Stimulated activated CD4-positive, alpha-beta T cell treated with anti-CD3 and anti-CD28 coated beads, Interleukin-2, amount 100 ng/mL, for 48 hours (primary cell): ENCODE results near the gene MTHFD1L.

Source experiments
- DNase-seq, 2 donors: peaks; one replicate each; pipeline ENCODE4 v3.0.0-alpha.2; 2020

Gene MTHFD1L

DNA sequence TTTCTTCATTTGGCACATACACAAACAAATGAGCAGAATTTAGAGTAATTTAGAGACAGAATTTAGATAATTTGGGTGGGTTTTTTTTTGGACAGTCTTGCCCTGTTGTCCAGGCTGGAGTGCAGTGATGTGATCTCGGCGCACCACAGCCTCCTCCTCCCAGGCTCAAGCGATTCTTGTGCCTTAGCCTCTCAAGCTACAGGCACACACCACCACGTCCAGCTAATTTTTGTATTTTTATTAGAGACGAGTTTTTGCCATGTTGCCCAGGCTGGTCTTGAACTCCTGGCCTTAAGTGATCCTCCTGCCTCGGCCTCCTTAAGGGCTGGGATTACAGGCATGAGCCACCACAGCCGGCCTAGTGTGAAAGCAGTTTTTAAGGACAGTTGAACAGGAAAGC lies 127.8 kb downstream of the MTHFD1L start:
- DNase-seq, result no peak

DNA sequence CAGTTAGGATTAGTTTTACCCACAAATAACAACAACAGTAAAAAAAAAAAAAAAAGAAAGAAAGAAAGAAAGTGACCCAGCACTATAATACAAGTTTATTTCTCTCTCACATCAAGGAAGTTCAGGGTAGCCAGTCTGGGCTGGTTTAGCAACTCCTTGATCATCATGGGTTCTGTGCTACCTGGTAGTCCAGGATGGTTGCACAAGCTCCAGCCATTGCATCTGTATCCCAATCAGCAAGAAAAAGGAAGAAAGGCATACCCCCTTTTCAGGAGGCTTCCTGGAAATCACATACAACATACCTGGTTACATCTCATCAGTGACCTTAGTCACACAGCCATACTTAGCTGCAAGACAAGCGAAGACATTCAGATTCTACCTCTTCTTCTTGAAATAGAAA lies 128.5 kb downstream of the MTHFD1L start:
- DNase-seq, result no peak

DNA sequence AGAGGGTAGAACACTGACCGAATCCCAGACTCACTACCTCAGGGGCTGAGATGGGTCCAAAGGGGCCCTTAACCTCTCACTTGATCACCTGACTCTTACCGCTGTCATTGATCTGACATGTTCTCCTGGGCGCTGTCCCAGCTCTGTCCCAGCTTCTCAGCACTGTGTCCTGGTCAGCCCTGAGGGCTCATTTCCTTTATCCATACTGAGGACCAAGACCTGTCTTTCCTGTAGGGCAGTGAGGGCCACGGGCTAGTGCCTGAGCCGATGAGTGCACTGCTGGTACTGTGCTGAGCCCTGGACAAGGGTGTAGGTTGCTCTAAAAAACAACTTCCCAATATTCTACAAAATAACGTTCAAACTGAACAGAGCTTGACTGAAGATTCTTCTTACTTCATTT lies 131.5 kb downstream of the MTHFD1L start:
- no peak for DNase-seq

DNA sequence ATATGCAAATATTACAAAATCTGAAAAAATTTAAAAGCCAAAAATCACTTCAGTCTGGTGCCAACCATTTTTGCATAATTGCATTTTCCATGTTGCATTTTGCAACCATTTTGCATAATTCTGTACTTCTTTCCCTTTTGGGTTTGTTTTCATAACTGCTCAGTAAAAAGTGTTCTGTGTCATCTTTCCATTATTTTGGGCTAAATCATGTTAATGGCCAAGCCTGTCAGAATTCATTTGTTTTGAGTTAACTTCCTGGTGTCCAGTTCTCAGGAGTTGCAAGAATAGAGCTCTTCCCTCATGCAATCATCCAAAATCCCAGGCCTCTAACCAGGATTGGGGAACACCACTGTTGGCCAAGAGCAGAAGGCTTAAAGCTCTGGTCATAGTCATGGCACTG lies 133.6 kb downstream of the MTHFD1L start:
- no peak for DNase-seq

DNA sequence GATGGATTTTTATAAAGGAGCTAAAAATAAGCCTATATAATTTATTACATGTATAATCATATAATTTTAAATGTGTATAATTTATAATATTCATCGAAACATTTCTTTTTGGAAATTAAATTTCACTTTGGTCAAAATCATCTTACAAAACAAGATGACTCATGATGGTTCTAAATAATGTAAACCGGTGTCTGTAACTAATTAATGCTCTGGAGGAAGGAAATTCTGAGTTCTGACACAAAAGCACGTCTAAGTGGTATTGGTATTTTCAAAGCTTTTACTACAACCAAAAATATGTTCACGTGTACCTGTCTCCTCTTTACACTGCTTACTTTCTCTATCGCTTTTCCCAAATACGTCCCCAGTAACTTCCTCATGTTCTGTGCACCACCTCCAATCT lies 134.1 kb downstream of the MTHFD1L start:
- no peak for DNase-seq

GRCh38 chr6:151001387-151002056 lies 136.0 kb downstream of the MTHFD1L start:
- no peak for DNase-seq

- no peak for DNase-seq
Measured at GRCh38 chr6:151002057-151002450, 136.6 kb downstream of the MTHFD1L start.

- DNase-seq, result no peak
Measured at GRCh38 chr6:151002491-151002935, 137.0 kb downstream of the MTHFD1L start.

GRCh38 chr6:151004383-151005024 lies 139.0 kb downstream of the MTHFD1L start:
- DNase-seq, result no peak

- no peak for DNase-seq
Measured at GRCh38 chr6:151005164-151005563, 139.7 kb downstream of the MTHFD1L start.

DNA sequence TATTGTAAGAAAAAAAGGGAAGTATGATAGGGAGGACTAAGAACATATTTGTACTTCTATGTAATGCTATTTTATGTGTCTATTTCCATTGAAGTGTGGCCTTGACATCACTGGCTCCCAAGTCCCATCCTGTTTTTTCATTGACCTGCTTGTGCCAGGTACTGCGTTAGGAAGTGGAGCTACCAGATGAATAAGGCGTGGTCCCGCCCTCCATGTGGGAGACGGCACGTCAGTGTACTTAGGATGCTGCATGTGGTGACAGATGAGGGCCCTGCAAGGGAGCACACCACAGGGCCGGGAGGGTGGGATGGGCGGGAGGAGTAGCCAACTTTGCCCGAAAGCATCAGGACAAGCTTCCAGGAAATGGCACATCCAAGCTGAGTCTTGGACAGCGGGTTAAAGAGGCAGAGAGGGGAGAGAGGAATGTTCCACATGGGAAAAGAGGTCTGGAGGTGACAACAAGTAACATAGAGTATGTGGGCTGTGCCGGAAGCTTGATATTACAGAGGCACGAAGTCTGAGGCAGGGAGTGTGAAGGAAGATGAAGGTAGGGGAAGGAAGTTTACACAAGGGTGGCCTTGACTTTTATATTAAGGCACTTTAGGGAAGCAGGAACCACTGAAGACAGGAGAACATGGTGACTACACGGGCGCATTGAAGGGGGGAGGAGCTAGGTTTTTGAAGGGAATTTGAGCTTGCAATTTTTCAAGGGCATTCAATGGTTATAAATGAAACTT lies 140.6 kb downstream of the MTHFD1L start:
- DNase-seq, result no peak

GRCh38 chr6:151007076-151007475 lies 141.6 kb downstream of the MTHFD1L start:
- DNase-seq, result no peak

DNA sequence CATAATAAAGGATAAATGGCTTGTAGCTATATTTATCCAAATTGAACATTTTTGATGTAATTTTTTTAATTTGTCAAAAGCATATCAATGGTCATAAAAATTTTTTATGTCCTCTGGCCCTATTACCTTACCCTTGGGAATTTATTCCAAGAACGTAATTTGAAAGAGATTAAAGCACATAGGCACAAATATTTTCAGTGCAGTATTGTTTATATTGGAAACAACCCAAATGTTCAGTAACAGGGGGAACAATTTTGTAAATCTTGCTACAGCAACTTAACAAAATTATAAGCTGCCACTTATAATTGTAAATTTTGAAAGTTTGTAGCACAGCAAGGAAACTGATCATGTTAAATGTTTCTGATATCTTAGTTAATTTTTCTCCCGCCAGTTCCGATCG lies 142.4 kb downstream of the MTHFD1L start:
- no peak for DNase-seq

DNA sequence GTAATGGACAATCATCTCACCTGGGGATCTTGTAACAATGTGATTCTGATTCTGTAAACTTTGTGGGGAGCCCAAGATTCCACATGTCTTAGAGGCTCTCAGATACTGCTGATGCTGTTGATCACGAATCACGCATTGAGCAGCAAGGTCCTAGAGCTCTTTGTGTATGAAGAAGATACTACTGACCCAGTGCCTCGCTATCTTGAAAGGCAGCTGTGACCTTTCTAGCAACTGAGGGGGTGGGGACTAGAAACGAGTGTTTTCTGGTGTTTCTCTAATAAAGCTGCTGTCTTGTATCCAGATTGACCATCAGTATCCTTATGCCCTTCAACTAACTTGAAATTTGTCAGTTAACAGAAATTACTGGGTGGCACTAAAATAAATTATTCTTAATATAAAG lies 142.9 kb downstream of the MTHFD1L start:
- no peak for DNase-seq

DNA sequence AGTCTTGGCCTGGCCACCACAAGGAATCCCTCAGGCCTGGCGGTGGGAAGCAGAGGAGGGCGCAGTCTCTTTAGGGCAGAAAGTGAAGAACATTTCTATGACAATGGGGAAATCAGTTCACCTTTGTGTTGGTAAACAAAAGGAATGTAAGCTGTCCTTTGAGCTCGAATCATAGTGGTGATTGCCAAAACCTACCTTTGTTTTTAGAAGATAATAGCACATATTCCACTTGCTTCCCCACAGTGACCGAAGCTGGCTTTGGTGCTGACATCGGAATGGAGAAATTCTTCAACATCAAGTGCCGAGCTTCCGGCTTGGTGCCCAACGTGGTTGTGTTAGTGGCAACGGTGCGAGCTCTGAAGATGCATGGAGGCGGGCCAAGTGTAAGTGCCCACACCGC lies 144.1 kb downstream of the MTHFD1L start:
- no peak for DNase-seq

DNA sequence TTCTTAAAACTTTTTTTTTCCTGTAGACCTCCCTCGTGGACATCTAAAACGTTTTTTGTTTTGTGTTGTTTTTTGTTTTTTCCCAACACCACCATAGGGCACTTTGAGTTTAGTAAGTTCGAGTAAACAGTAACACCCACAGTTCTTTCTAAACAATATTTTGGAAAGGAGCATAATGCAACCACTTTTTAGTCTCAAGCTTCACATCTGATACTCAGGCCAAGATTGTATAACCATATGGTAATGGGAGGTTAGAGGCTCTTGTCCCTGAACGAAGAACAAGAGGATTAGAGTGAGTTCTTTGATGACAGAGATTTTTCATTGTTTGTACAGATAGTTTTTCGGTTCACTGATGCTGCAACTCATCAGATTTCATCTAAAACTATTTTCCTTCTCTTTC lies 144.6 kb downstream of the MTHFD1L start:
- DNase-seq, result no peak

DNA sequence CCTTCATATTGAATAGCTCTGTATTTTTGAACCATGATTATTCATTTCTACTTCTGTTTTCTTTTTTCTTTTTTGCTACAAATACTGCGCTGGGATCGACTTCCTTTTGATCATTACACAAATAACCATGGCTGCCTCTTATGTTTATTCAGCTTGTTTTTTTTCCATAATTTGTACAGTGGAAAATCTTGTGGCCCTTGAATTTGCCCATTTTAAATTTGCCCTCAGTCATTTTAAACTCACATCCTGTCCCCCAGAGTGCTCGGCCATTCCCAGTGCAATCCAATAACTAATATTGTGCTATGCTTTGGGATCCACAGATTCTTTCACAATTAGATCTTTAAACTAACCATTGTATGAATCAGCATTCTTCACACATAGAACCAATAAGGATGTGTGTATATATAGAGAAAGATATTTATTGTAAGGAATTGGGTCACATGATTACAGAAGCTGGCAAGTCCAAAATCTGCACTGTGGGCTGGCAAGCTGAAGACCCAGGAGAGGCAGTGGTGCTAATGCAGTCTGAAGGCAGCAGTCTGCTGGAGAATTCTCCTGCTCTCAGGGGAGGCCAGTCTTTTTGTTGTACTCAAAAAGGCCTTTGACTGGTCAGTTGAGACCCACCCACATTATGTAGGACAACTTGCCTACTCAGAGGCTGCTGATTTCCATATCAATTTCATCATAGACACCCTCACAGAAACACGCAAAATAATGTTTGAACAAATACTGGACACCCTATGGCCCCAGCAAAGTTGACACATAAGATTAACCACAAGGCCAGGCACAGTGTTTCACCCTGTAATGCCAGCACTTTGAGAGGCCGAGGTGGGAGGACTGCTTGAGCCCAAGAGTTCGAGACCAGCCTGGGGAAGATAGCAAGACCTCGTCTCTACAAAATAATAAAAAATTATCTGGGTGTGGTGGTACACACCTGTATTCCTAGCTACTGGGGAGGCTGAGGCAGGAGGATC lies 147.1 kb downstream of the MTHFD1L start:
- DNase-seq, result no peak

- DNase-seq, result peak; percentile 45 to 54
Measured at GRCh38 chr6:151014404-151015100, 149.1 kb downstream of the MTHFD1L start.

GRCh38 chr6:151015101-151015700 lies 149.7 kb downstream of the MTHFD1L start:
- DNase-seq, result no peak

GRCh38 chr6:151016107-151016506 lies 150.6 kb downstream of the MTHFD1L start:
- no peak for DNase-seq

GRCh38 chr6:151018046-151018445 lies 152.5 kb downstream of the MTHFD1L start:
- DNase-seq, result no peak
